ENCODE results near the gene TPH2.

DNA sequence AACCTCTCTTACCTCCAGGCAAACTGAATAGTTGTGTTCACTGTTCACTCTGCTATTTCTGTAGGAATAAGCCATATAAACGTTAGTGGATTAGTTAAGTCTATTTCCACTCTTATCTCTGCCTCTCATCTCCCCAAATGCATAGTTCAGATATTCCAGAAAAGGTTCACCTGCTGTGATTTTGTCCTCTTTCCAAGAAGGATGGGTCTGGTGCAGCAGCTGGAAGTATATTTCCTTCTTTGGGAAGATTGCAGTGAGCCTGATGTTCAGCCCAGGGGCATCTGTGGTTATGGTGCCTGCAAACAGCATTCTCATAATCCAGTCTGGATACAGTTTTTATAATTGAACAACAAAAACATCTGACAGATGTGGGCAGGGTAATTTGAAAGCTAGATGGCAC is 97.7 kb downstream of the TPH2 start:
- TF ChIP-seq, protein P1, sequence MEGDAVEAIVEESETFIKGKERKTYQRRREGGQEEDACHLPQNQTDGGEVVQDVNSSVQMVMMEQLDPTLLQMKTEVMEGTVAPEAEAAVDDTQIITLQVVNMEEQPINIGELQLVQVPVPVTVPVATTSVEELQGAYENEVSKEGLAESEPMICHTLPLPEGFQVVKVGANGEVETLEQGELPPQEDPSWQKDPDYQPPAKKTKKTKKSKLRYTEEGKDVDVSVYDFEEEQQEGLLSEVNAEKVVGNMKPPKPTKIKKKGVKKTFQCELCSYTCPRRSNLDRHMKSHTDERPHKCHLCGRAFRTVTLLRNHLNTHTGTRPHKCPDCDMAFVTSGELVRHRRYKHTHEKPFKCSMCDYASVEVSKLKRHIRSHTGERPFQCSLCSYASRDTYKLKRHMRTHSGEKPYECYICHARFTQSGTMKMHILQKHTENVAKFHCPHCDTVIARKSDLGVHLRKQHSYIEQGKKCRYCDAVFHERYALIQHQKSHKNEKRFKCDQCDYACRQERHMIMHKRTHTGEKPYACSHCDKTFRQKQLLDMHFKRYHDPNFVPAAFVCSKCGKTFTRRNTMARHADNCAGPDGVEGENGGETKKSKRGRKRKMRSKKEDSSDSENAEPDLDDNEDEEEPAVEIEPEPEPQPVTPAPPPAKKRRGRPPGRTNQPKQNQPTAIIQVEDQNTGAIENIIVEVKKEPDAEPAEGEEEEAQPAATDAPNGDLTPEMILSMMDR (IDR thresholded peaks at IDR 0.05): no peak
- no peak for TF ChIP-seq POLR2A (IDR thresholded peaks at IDR 0.05)

Data from Peyer's patch (tissue), 4 donors.